Right lobe of liver (tissue), 6 donors: ENCODE results near the gene ADGRG4. TPM values are rescaled to one million over a fixed set of nuclear protein-coding genes. Genes with fewer than 3 reads are reported as not detected.

ENCODE experiments used
- ATAC-seq, 4 donors: fragments of 200-7000 bp; cut with Tn5 transposase; one replicate each; pipeline ENCODE4 v1.9.1; 2020; ENCODE audit warnings: mild to moderate bottlenecking in 4 of 4, moderate library complexity in 4 of 4
- DNase-seq, 3 donors: peaks; one replicate each; pipeline ENCODE4 v3.0.0-alpha.2; 2020
- H3K27ac ChIP-seq, 3 donors: fragments of 200-600 bp; one replicate each; pipeline ENCODE4 v1.8.0; 2022
- H3K27me3 ChIP-seq, 2 donors: fragments of 200-600 bp; one replicate each; pipeline ENCODE4 v1.8.0; 2022
- H3K36me3 ChIP-seq, 4 donors: fragments of 200-600 bp; sonication (generic) in 1 of 4; one replicate each; pipeline versions ENCODE4 v1.5.1 to v1.8.0; 2017 to 2022; ENCODE audit warnings: control low read depth in 1 of 4
- H3K4me1 ChIP-seq, 4 donors: fragments of 200-600 bp; sonication (generic) in 1 of 4; one replicate each; pipeline versions ENCODE4 v1.5.1 to v1.8.0; 2017 to 2022; ENCODE audit warnings: control low read depth in 1 of 4
- H3K4me3 ChIP-seq, 3 donors: fragments of 200-600 bp; one replicate each; pipeline ENCODE4 v1.8.0; 2022
- H3K9me3 ChIP-seq, 4 donors: fragments of 200-600 bp; sonication (generic) in 1 of 4; one replicate each; pipeline versions ENCODE4 v1.5.1 to v1.8.0; 2017 to 2022; ENCODE audit warnings: control low read depth in 1 of 4
- POLR2A ChIP-seq: fragments of 450-650 bp; IDR thresholded peaks from one replicate; pipeline ENCODE4 v1.6.1; 2017; ENCODE audit warnings: antibody characterized with exemption, mild to moderate bottlenecking
- WGBS: methylation state at CpG from one replicate; pipeline ENCODE4 v1.1.6; 2018; ENCODE audit warnings: low coverage, low lambda C conversion rate; ENCODE audit not compliant: insufficient coverage; ENCODE audit errors: missing lambda C conversion rate; 5-methylcytosine and 5-hydroxymethylcytosine counted together
- intact Hi-C, 2 donors: fragments of 100-400 bp; cut with DNase I; formaldehyde crosslinking; loops; one replicate each; pipeline versions ENCODE4 v1.11.2 to v1.14.1; 2022
- total RNA-seq, 6 experiments: library from RNA; depleted of rRNA in 2 of 6; stranded (reverse); fragments of >200 nt in 2 of 6; fragmentation: NEBNext Ultra II Directional in 3 of 6; extraction: Animal tissue kit (Norgen Biotek cat#: 25700) in 3 of 6; gene quantifications; one replicate each; pipeline versions ENCODE4 v1.1.0 to v1.2.4, GENCODE V29; 2016 to 2023
- TF ChIP-seq, protein P1 (sequence below), 4 donors: fragments of 200-600 bp in 3 of 4; fragments of 450-650 bp in 1 of 4; IDR thresholded peaks; one replicate each; pipeline versions ENCODE4 v1.5.1 to v1.8.0; 2016 to 2022; ENCODE audit warnings: antibody characterized with exemption in 4 of 4, mild to moderate bottlenecking in 2 of 4
- donor health status: DM: no; HTN: yes; CAD: no.
- donor health status: DM: no; HTN: no; CAD: no.
- donor health status: DM: no; HTN: no; CAD: no.
- donor health status: DM: no; HTN: yes; CAD: no.
- donor health status: DM: no; HTN: yes; CAD: no.

ADGRG4 gene
- total RNA-seq, 6 experiments from 2014 or later = 0.04 to 0.09 TPM; not detected in 4

DNA sequence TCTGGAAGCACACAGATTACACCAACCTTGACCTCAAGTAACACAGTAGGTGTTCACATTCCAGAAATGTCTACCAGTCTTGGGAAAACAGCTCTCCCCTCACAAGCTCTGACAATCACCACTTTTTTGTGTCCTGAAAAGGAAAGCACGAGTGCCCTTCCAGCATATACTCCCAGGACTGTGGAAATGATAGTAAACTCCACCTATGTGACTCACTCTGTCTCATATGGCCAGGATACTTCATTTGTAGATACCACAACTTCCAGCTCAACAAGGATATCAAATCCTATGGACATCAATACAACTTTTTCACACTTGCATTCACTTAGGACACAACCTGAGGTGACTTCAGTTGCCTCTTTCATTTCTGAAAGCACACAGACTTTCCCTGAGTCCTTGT is 46.9 kb downstream of the ADGRG4 start:
- 20% methylated on average over 1 of the region's 1 CpG for WGBS
- intact Hi-C loops = no loop called here

DNA sequence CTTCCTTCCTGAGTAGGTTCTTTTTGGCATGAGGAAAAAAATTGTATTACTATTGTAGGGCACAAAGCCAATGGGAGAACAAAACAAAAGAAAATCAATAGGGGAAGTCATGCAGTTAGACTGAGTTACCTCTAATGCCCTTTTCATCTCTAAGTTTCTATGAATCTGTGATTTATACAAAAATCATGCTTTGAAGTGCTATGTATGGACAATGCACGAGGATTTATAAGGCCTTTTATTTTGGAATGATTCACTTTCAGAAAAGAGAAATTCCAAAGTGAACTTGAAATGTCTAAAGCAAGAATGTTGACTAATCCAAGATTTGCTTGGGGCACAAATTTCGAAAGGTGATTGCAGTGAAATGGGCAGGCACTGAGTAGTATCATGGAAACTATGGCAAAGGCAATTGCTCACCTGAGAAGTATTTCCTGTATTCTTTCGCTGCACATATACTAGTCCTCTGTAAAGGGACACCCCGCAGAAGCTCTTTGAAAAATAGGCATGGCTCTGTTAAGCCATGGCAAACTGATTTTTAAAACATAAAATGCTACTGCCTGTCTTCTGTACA is 52.8 kb downstream of the ADGRG4 start:
- Histone ChIP-seq H3K9me3 (no peaks in the 10 kb centered on the region), H3K27ac (no peak overlapping the region), H3K36me3 (no peaks in the 10 kb centered on the region), H3K4me3 (no peak overlapping the region), H3K4me1 (no peaks in the 10 kb centered on the region), H3K27me3 (no peaks in the 10 kb centered on the region)
- intact Hi-C loops = no loop called here
- ATAC-seq (no peak), DNase-seq (no peak)
- TF ChIP-seq POLR2A = no peak
- TF ChIP-seq, protein P1, sequence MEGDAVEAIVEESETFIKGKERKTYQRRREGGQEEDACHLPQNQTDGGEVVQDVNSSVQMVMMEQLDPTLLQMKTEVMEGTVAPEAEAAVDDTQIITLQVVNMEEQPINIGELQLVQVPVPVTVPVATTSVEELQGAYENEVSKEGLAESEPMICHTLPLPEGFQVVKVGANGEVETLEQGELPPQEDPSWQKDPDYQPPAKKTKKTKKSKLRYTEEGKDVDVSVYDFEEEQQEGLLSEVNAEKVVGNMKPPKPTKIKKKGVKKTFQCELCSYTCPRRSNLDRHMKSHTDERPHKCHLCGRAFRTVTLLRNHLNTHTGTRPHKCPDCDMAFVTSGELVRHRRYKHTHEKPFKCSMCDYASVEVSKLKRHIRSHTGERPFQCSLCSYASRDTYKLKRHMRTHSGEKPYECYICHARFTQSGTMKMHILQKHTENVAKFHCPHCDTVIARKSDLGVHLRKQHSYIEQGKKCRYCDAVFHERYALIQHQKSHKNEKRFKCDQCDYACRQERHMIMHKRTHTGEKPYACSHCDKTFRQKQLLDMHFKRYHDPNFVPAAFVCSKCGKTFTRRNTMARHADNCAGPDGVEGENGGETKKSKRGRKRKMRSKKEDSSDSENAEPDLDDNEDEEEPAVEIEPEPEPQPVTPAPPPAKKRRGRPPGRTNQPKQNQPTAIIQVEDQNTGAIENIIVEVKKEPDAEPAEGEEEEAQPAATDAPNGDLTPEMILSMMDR (IDR thresholded peaks at IDR 0.05) = no peak
- 52% methylated on average over 4 of the region's 4 CpGs for WGBS

More for the DNA sequence above, 46.9 kb downstream of the ADGRG4 start:
- DNase-seq (no peak), ATAC-seq (no peak)
- H3K27me3 ChIP-seq = no peaks in the 10 kb centered on the region
- H3K4me3 ChIP-seq = no peak overlapping the region
- no peaks in the 10 kb centered on the region for H3K4me1 ChIP-seq
- no peak for TF ChIP-seq POLR2A
- TF ChIP-seq, protein P1 (IDR thresholded peaks at IDR 0.05) = no peak
- H3K36me3 ChIP-seq = no peaks in the 10 kb centered on the region
- no peaks in the 10 kb centered on the region for H3K9me3 ChIP-seq
- no peak overlapping the region for H3K27ac ChIP-seq

DNA sequence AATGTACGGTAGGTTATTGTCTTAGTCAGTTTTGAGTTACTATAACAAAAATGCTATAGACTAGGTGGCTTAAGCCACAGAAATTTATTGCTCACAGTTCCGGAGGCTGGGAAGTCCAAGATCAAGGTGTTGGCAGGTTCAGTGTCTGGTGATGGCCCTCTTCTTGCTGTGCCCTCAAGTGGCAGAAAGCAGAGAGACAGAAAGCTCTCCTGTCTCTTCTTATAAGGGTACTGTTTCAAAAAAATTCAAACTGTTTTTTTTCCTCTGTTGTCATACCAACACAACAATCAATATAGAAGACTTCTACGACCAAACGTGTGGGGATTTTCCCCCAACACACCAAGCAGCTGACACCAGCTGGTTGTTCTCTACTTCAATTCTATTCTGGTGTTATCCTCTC is 53.4 kb downstream of the ADGRG4 start:
- H3K4me1 ChIP-seq = no peaks in the 10 kb centered on the region
- DNase-seq (no peak), ATAC-seq (no peak)
- intact Hi-C loops = no loop called here
- H3K36me3 ChIP-seq = no peaks in the 10 kb centered on the region
- H3K4me3 ChIP-seq = no peak overlapping the region
- no peak overlapping the region for H3K27ac ChIP-seq
- no peaks in the 10 kb centered on the region for H3K27me3 ChIP-seq
- no peak for TF ChIP-seq POLR2A
- TF ChIP-seq, protein P1 (IDR thresholded peaks at IDR 0.05) = no peak
- WGBS = 69% methylated on average over 4 of the region's 4 CpGs
- no peaks in the 10 kb centered on the region for H3K9me3 ChIP-seq

DNA sequence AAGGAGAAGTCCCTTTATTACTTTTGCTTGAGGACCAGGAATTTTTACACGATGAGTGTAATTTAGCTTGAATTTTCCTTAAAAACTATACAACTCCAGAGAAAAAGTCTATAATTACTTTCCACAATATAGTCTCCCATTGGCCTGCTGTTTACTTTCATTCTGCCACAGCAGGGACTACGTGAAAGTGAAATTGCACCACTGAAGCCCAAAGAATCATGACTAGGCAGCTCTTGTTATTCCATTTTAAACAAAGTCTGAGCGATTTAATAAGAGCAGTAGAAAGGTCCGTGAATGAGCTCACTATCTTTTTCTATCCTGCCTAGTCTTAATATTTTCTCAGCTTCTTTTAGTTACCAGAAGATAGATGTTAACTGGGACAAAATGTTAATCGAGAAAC is 68.6 kb downstream of the ADGRG4 start:
- ATAC-seq (no peak), DNase-seq (no peak)
- TF ChIP-seq, protein P1 (IDR thresholded peaks at IDR 0.05) = no peak
- TF ChIP-seq POLR2A = no peak
- Histone ChIP-seq H3K9me3 (no peaks in the 10 kb centered on the region), H3K27ac (no peak overlapping the region), H3K4me1 (no peaks in the 10 kb centered on the region), H3K36me3 (no peaks in the 10 kb centered on the region), H3K27me3 (peaks cover 0 to 17% of the 10 kb centered on the region in 2 donors), H3K4me3 (no peak overlapping the region)
- intact Hi-C loops = no loop called here
- WGBS = 40% methylated on average over 5 of the region's 5 CpGs

DNA sequence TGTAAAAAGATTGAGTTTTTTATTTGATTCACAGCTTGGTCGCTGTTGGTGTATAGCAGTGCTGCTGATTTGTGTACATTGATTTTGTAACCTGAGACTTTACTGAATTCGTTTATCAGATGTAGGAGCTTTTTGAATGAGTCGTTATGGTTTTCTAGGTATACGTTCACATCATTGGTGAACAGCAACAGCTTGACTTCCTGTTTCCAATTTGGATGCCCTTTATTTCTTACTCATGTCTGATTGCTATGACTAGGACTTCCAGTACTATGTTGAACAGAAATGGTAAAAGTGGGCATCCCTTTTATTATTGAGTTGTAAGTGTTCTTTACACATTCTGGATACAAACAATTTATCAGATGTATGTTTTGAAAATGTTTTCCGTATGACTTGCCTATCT is 76.0 kb downstream of the ADGRG4 start:
- intact Hi-C loops = no loop called here
- Histone ChIP-seq H3K27ac (no peak overlapping the region), H3K27me3 (no peaks in the 10 kb centered on the region), H3K4me3 (no peak overlapping the region), H3K36me3 (no peaks in the 10 kb centered on the region), H3K9me3 (no peaks in the 10 kb centered on the region), H3K4me1 (no peaks in the 10 kb centered on the region)
- 54% methylated on average over 5 of the region's 5 CpGs for WGBS
- DNase-seq (no peak), ATAC-seq (no peak)
- TF ChIP-seq POLR2A = no peak
- TF ChIP-seq, protein P1 (IDR thresholded peaks at IDR 0.05) = no peak
